Stimulated activated CD4-positive, alpha-beta T cell treated with anti-CD3 and anti-CD28 coated beads, Interleukin-4, amount 100 ng/mL, for 1 hour (primary cell): ENCODE results near the gene ZNF219.
A peak's percentile ranks its signal among the peaks of the same experiment; 100 is the strongest.

ENCODE experiments used
- DNase-seq: peaks from one replicate; pipeline ENCODE4 v3.0.0-alpha.2; 2020

ZNF219 gene

GRCh38 chr14:21101802-21102413 lies 3.5 kb upstream of the ZNF219 start:
- no peak for DNase-seq

- no peak for DNase-seq
These were observed 2.5 kb upstream of the ZNF219 start, which contains the start of gene TMEM253 for GRCh38 chr14:21100931-21101330. TMEM253 (plus strand) TSS chr14:21101066; CDS start chr14:21101344, 278 bp downstream.

GRCh38 chr14:21099596-21099985 lies 1.1 kb upstream of the ZNF219 start:
- DNase-seq, result no peak

DNA sequence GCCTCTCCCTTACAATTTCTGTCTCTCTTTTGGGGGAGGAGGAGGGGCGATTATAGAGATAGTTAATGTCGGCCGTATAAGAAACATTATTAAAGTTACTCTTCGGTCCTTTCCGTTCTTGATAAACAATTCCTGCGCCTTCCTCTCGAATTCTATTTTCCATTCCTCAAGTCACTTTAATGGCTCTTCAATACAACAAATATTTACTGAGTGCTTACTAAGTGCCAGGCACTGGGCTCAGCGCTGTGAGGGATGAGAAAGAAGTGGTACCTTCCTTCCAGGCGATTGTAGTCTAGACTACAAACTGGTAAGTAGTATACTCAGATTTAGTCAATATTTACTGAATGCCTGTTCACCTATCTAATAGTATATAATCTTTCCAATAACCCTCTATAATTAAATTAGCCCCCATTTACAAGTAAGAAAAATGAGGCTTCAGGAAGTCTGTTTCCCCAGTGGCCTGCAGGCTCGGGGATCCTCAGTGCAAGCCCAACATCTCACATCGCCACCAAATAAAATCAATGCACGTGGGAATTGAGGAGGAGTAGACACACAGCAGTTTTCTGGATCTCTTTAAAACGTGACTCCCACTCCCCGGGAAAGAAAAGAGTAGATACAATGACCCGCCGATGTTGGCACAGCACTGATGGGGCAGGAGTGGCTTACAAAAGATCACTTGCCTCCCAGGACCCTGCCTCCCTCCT lies 589 bp upstream of the ZNF219 start:
- no peak for DNase-seq

DNA sequence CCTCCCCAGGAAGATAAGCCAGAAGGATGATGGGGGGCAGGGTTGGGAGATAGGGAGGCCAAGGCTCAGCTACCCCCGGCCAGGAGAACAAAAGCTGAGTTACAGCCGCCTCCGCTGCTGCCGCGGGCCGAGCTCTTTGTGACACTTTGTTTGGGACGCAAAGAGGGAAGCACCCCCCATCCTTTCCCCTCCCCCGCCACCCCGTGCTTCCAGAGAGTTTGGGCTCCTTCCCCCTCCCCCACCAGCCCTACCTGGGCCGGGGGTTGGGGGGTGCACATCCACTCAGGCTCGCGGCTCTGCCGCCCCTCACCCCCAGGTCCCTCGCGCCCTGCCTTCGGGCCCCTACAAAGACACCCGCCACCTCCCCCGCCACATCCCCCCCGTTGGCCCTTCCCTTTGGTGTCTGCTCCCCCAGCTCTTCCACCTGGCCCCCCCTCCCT lies 799 bp downstream of the ZNF219 start:
- DNase-seq, result no peak

DNA sequence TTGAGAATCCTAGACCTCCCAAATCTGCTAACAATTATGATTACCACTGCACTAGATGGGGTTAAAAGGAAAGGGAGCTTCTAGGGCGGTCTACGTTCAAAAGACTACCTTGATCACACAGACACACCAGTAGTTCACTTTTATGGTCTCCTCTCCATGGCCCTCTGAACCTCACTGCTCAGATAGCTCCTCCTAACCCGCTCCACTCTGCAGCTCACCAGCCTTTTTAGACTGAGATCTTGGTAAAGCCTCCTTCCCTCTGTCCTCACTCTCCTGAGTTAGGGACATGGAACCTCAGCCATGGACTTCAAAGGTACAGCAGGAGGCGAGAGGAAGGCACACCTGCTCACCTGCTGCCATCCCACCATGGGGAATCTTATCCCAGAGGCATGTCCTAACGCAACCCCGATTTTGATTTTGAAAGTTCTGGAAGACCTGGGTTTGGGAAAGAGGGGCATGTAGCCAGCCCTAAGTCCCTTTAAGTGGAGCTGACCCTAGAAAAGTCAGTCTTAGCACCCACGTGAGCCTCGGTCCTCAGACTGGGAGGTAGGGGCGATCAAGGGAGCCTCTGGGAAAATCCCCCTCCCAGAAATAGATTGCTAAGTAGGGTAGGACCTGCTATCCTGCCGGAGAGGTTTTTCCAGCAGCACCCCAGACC lies 1.3 kb downstream of the ZNF219 start:
- DNase-seq, result no peak

DNA sequence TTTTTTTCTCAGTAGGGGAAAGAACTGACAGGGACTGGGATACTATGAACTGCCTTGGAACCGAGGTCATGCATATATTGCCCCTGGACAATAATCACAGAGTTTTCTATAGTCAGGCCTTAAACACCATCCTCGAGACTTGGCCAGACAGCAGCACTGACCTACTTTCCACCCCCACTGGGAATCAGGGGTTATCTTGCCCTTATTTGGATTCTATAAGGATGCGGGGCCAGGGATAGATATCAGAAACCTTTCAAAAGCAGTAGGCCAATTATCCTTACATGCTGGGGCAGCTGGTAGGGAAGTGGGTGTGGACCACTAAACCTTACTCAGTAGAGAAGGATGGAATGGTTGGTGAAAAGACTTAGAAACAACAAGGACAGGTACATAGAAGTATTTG lies 2.0 kb downstream of the ZNF219 start:
- DNase-seq, result no peak

DNA sequence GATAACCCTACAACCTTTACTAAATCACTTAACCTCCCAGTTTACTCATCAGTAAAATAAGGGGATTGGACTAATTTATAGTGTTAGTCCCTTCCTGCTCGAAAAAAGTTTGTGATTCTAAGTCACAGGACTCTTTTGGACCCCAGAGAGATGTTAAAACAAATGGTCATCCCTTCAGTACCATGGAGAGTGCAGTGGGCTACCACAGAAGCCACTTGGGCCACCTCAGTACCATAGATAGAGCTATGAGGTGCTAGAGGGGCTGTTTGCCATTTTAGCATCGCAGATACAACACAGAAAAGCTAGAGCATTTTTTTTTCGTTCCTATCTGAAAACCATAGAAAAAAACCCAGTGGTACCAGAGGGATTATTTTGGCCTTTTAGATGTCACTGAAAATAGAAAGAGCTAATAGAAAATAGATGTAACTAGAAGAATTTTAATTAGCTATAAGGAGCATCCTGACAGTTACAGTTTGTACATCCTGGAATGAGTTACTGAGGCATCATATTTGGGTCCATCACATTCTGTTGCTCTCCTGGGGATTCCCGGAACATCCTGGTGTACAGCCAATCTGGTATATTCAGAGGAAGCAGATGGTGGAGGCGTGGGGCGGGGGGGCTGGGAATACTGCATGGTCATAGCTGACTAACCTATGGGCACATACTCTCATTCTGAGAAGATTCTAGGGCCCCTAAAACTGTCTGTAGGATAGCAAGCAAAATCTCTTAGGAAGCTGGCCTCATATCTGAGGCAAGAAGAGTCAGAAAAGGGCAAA lies 2.8 kb downstream of the ZNF219 start:
- DNase-seq, result no peak

- no peak for DNase-seq
These were observed 4.4 kb downstream of the ZNF219 start for GRCh38 chr14:21093769-21094681.

DNA sequence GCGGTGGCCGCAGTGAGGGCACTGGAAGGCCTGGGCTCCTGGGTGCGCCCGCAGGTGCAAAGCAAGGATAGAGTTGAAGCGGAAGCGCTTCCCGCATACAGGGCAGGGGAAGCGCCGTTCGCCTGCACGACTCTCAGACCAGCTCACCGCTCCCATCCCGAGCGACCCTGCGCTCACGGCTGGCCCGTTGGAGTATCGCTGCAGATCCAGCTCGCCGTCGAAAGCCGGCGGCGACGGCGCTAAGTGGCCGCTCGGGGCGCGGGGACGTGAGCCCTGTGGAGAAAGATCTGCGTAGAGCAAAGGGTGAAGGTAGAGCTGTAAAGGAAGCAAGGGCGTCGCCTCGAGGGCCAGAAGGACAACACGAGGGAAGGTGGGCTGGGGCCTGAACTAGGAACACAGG lies 5.4 kb downstream of the ZNF219 start:
- no peak for DNase-seq

DNA sequence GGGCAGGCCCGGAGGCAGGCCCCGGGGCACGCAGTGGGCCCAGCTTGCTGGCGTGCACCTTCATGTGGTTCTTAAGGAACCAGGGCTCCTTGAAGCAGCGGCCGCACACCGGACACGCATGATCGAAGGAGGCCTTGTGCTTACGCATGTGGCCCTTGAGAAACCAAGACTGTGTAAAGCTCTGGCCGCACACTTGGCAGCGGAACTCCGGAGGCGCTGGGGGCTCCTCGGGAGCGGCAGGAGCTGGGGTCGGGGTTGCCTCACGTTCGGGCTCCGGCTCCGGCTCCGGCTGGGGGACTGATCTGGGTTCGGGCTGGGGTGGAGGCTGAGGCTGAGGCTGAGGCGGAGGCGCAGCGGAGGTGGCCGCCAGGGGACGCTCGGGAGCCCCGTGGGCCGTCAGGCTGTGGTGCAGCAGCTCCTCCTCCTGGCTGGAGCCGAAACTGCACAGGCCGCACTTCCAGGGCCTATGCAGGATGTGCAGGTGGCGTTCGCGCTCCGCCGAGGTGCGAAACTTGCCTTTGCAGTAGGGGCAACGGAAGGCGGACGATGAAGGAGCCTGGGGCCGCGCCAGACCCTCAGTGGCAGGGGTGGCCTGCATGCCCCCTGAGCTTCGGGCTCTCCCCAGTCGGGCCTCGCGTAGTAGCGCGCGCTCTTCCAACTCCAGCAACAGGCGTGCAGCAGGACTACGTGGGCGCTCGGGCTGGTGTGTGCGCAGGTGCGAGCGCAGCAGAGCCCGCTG lies 6.0 kb downstream of the ZNF219 start:
- DNase-seq, result peak; percentile 95

GRCh38 chr14:21091821-21092272 lies 6.6 kb downstream of the ZNF219 start:
- DNase-seq, result no peak

- no peak for DNase-seq
These were observed 7.4 kb downstream of the ZNF219 start for GRCh38 chr14:21090940-21091663.

GRCh38 chr14:21090194-21090939 lies 8.1 kb downstream of the ZNF219 start:
- no peak for DNase-seq

GRCh38 chr14:21089877-21090193 lies 8.6 kb downstream of the ZNF219 start:
- DNase-seq, result no peak

GRCh38 chr14:21089271-21089670 lies 9.2 kb downstream of the ZNF219 start:
- no peak for DNase-seq

DNA sequence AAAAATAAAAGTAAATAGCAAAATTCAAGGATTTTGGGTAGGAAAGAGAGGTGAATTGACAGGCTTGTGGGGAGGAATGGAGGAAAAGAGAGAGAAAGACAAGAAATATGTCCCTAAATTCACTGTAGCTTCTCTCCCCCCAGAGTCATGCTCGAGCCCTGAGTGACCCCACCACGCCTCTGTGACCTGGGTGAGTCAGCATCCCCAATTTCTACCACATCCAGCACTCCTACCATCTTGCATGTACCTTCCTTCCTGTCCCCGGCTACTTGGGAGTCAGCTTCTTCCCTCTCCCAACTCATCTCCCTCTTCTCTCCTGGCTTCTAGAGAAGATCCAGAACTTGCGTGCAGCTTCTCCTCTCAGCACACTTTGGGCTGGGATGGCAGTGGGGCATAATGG lies 9.8 kb downstream of the ZNF219 start:
- DNase-seq, result no peak

- no peak for DNase-seq
These were observed 11.0 kb downstream of the ZNF219 start for GRCh38 chr14:21087294-21088091.

GRCh38 chr14:21086908-21087293 lies 11.6 kb downstream of the ZNF219 start:
- no peak for DNase-seq
